Mesenchymal stem cell (in vitro differentiated cells and primary cell): ENCODE results near the gene TEAD4.
A peak's percentile ranks its signal among the peaks of the same experiment; 100 is the strongest.

ENCODE experiments used
- DNase-seq: peaks from one replicate; pipeline ENCODE4 v3.0.0-alpha.2; 2013
- H2AFZ ChIP-seq: one replicate; pipeline ENCODE4 v1.6.1; 2013; ENCODE audit warnings: low read depth, mild to moderate bottlenecking, control low read depth, inconsistent platforms, low read length, moderate library complexity
- H2AK5ac ChIP-seq: 2 replicates; pipeline ENCODE4 v1.6.1; 2013; ENCODE audit warnings: low read length, moderate library complexity, mild to moderate bottlenecking, inconsistent platforms; ENCODE audit not compliant: severe bottlenecking
- H2BK120ac ChIP-seq: one replicate; pipeline ENCODE4 v1.6.1; 2013; ENCODE audit warnings: low read depth, mild to moderate bottlenecking, inconsistent platforms, low read length, moderate library complexity
- H2BK12ac ChIP-seq, 2 experiments: one replicate each; pipeline ENCODE4 v1.6.1; 2013; ENCODE audit warnings: inconsistent platforms in 2 of 2, low read length in 2 of 2, mild to moderate bottlenecking in 2 of 2, moderate library complexity in 2 of 2, control low read depth in 1 of 2
- H2BK15ac ChIP-seq: one replicate; pipeline ENCODE4 v1.6.1; 2013; ENCODE audit warnings: mild to moderate bottlenecking, low read depth, inconsistent platforms; ENCODE audit not compliant: poor library complexity, severe bottlenecking
- H2BK5ac ChIP-seq: 2 replicates; pipeline ENCODE4 v1.6.1; 2013; ENCODE audit warnings: low read depth, mild to moderate bottlenecking, low read length, control low read depth, inconsistent platforms; ENCODE audit not compliant: poor library complexity, severe bottlenecking
- H3K14ac ChIP-seq, 2 experiments: one replicate each; pipeline ENCODE4 v1.6.1; 2013; ENCODE audit warnings: inconsistent platforms in 2 of 2, low read length in 2 of 2, control low read depth in 1 of 2, mild to moderate bottlenecking in 1 of 2, moderate library complexity in 1 of 2
- H3K18ac ChIP-seq, 2 experiments: one replicate each; pipeline ENCODE4 v1.6.1; 2013; ENCODE audit warnings: inconsistent platforms in 2 of 2, low read length in 2 of 2, control low read depth in 1 of 2, low read depth in 1 of 2, mild to moderate bottlenecking in 1 of 2
- H3K23ac ChIP-seq, 2 experiments: one replicate each; pipeline ENCODE4 v1.6.1; 2013; ENCODE audit warnings: inconsistent platforms in 2 of 2, low read length in 2 of 2, mild to moderate bottlenecking in 2 of 2, moderate library complexity in 2 of 2, control low read depth in 1 of 2
- H3K27ac ChIP-seq: 2 replicates; pipeline ENCODE4 v1.5.1; 2013; ENCODE audit warnings: mild to moderate bottlenecking, moderate library complexity, low read length, control low read depth, inconsistent platforms; ENCODE audit not compliant: poor library complexity, severe bottlenecking
- H3K27me3 ChIP-seq, 2 experiments: 2 replicates each; pipeline versions ENCODE4 v1.6.1 to v1.7.0; 2013; ENCODE audit warnings: low read length in 2 of 2, mild to moderate bottlenecking in 2 of 2, moderate library complexity in 2 of 2, control low read depth in 1 of 2, inconsistent platforms in 1 of 2; ENCODE audit not compliant: control insufficient read depth in 1 of 2, insufficient read depth in 1 of 2
- H3K36me3 ChIP-seq, 2 experiments: 2 replicates each; pipeline versions ENCODE4 v1.6.1 to v1.7.0; 2013; ENCODE audit warnings: low read length in 2 of 2, control low read depth in 1 of 2, inconsistent platforms in 1 of 2, low read depth in 1 of 2, mild to moderate bottlenecking in 1 of 2; ENCODE audit not compliant: insufficient read depth in 2 of 2, control insufficient read depth in 1 of 2
- H3K4ac ChIP-seq, 2 experiments: one replicate each; pipeline ENCODE4 v1.6.1; 2013; ENCODE audit warnings: inconsistent platforms in 2 of 2, low read length in 2 of 2, mild to moderate bottlenecking in 2 of 2, moderate library complexity in 2 of 2, control low read depth in 1 of 2, low read depth in 1 of 2
- H3K4me1 ChIP-seq: 2 replicates; pipeline ENCODE4 v1.6.1; 2013; ENCODE audit warnings: low read depth, low read length, control low read depth; ENCODE audit not compliant: control insufficient read depth, insufficient read depth
- H3K4me2 ChIP-seq: 2 replicates; pipeline ENCODE4 v1.6.1; 2013; ENCODE audit warnings: low read length, mild to moderate bottlenecking, inconsistent platforms; ENCODE audit not compliant: poor library complexity, severe bottlenecking
- H3K4me3 ChIP-seq, 2 experiments: 2 replicates each; pipeline versions ENCODE4 v1.5.1 to v1.7.0; 2013; ENCODE audit warnings: low read length in 2 of 2, mild to moderate bottlenecking in 2 of 2, control low read depth in 1 of 2, low read depth in 1 of 2; ENCODE audit not compliant: insufficient read depth in 1 of 2
- H3K79me1 ChIP-seq: replicated peaks from 2 replicates; pipeline ENCODE4 v1.6.1; 2013; ENCODE audit warnings: mild to moderate bottlenecking, control low read depth, low read length, inconsistent platforms; ENCODE audit not compliant: poor library complexity, severe bottlenecking
- H3K9ac ChIP-seq: 2 replicates; pipeline ENCODE4 v1.7.0; 2013; ENCODE audit warnings: mild to moderate bottlenecking, low read length, moderate library complexity
- H3K9me3 ChIP-seq: 2 replicates; pipeline ENCODE4 v1.7.0; 2013; ENCODE audit warnings: mild to moderate bottlenecking, low read length; ENCODE audit not compliant: control insufficient read depth
- H4K8ac ChIP-seq: one replicate; pipeline ENCODE4 v1.6.1; 2013; ENCODE audit warnings: inconsistent platforms, mild to moderate bottlenecking, low read length, moderate library complexity
- H4K91ac ChIP-seq: one replicate; pipeline ENCODE4 v1.6.1; 2013; ENCODE audit warnings: mild to moderate bottlenecking, low read length, inconsistent platforms
- WGBS: methylation state at CpG from one replicate; pipeline ENCODE4 v1.1.7; 2013; ENCODE audit warnings: mixed read lengths; 5-methylcytosine and 5-hydroxymethylcytosine counted together

The TEAD4 gene

DNA sequence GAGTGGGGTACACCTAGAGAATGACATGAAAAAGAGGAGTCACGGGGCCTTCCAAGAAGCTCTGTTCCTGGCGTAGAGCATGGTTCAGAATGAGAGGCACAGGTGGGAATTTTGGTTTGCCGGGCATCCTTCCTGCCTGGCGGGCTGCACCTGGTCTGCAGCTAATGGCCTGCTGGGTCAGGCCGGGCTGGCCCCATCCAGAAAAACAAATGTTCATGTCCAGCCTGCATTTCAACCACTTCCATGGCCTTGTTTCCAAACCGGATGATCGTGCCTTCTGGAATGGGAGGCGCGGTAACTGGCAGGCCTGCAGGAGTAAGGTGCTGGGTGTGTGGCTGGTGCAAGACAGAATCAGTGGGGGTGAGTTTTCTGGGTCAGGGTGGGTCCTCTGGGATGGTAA lies 14.4 kb downstream of the TEAD4 start:
- DNase-seq, result no peak
- H3K4me1 ChIP-seq, result peaks cover 10% of the 10 kb centered on the region
- no peak overlapping the region for H2AFZ ChIP-seq
- H3K23ac ChIP-seq, result peak overlapping the region in 1 of 2 experiments; percentile 14
- H3K27me3 ChIP-seq, result no peaks in the 10 kb centered on the region
- H3K14ac ChIP-seq, result no peak overlapping the region
- no peak overlapping the region for H3K27ac ChIP-seq
- H3K9ac ChIP-seq, result no peak overlapping the region
- H3K36me3 ChIP-seq, result peaks cover 0 to 17% of the 10 kb centered on the region in 2 experiments
- peaks cover 51% of the 10 kb centered on the region for H3K79me1 ChIP-seq
- H3K4me3 ChIP-seq, result no peak overlapping the region
- 97% methylated on average over 9 of the region's 9 CpGs for WGBS
- no peak overlapping the region for H3K4ac ChIP-seq
- no peak overlapping the region for H3K4me2 ChIP-seq
- H4K8ac ChIP-seq, result no peak overlapping the region
- no peak overlapping the region for H4K91ac ChIP-seq
- H2AK5ac ChIP-seq, result no peak overlapping the region
- no peak overlapping the region for H2BK120ac ChIP-seq
- H3K18ac ChIP-seq, result no peak overlapping the region
- H3K9me3 ChIP-seq, result no peaks in the 10 kb centered on the region
- H2BK15ac ChIP-seq, result no peak overlapping the region
- H2BK12ac ChIP-seq, result no peak overlapping the region
- no peak overlapping the region for H2BK5ac ChIP-seq

DNA sequence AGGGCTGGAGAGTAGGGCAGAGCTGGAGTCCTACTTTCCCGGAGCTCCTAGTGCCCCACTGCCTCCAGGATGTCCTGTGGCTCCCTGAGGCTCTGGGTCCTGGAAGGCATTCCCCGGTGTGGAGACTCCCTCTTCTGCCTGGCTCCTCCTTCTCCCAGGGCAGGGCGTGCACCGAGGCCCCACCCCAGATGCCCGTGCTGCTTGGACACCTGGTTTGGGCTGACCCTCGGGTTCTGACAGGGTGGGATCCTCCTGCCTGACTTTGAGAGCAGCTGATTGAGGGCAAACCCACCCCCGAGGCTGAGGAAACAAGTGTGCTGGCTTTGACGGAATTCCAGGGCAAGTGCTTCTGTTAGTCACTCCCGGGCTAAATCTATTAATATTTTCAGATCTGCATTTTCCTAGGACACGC lies 15.4 kb downstream of the TEAD4 start:
- Histone ChIP-seq H3K23ac (peak overlapping the region in 1 of 2 experiments; percentile 15), H3K36me3 (peaks cover 3 to 17% of the 10 kb centered on the region in 2 experiments), H3K27ac (no peak overlapping the region), H3K4me2 (no peak overlapping the region), H3K9me3 (no peaks in the 10 kb centered on the region), H2BK120ac (no peak overlapping the region), H4K8ac (no peak overlapping the region), H4K91ac (no peak overlapping the region), H3K4me1 (peaks cover 10% of the 10 kb centered on the region), H3K4me3 (peak overlapping the region; percentile 21 to 47), H2AK5ac (no peak overlapping the region), H2BK5ac (no peak overlapping the region), H2BK12ac (no peak overlapping the region), H2AFZ (no peak overlapping the region), H3K4ac (no peak overlapping the region), H3K79me1 (peaks cover 43% of the 10 kb centered on the region), H3K9ac (no peak overlapping the region), H2BK15ac (no peak overlapping the region), H3K27me3 (no peaks in the 10 kb centered on the region), H3K18ac (no peak overlapping the region), H3K14ac (peak overlapping the region in 1 of 2 experiments; percentile 66)
- WGBS, result 57% methylated on average over 8 of the region's 10 CpGs
- peak; percentile 27 for DNase-seq

DNA sequence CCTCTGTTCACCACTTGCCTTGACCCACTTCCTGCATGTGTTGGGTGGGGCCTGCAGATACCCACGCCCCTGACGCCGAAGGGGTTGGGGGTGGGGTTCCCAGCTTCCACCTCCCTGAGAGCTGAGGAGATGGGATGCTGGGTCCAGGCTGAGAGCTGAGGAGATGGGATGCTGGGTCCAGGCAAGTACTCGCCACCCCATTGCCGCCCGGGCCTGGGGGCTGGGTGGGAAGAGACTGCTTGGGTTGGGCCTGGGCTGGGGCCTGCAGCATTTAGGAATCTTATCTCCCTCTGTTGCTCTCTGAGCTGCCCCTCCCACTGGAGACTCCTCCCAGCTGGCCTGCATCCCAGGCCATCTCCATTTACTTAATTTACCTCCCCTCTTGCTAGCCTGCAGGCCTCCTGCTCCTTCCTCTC lies 17.4 kb downstream of the TEAD4 start:
- peaks cover 51% of the 10 kb centered on the region for H3K79me1 ChIP-seq
- no peak for DNase-seq
- peak overlapping the region; percentile 0 for H4K8ac ChIP-seq
- H3K9me3 ChIP-seq, result no peaks in the 10 kb centered on the region
- H2BK15ac ChIP-seq, result no peak overlapping the region
- H3K4me1 ChIP-seq, result peaks cover 5% of the 10 kb centered on the region
- no peak overlapping the region for H2BK5ac ChIP-seq
- H3K18ac ChIP-seq, result no peak overlapping the region
- H2AFZ ChIP-seq, result no peak overlapping the region
- H2BK12ac ChIP-seq, result no peak overlapping the region
- H3K27ac ChIP-seq, result no peak overlapping the region
- peaks cover 4 to 23% of the 10 kb centered on the region in 2 experiments for H3K36me3 ChIP-seq
- WGBS, result 79% methylated on average over 3 of the region's 6 CpGs
- no peak overlapping the region for H2BK120ac ChIP-seq
- H4K91ac ChIP-seq, result no peak overlapping the region
- H3K4ac ChIP-seq, result no peak overlapping the region
- no peak overlapping the region for H2AK5ac ChIP-seq
- H3K14ac ChIP-seq, result no peak overlapping the region
- no peak overlapping the region for H3K9ac ChIP-seq
- H3K4me3 ChIP-seq, result no peak overlapping the region
- H3K23ac ChIP-seq, result no peak overlapping the region
- no peak overlapping the region for H3K4me2 ChIP-seq
- no peaks in the 10 kb centered on the region for H3K27me3 ChIP-seq

DNA sequence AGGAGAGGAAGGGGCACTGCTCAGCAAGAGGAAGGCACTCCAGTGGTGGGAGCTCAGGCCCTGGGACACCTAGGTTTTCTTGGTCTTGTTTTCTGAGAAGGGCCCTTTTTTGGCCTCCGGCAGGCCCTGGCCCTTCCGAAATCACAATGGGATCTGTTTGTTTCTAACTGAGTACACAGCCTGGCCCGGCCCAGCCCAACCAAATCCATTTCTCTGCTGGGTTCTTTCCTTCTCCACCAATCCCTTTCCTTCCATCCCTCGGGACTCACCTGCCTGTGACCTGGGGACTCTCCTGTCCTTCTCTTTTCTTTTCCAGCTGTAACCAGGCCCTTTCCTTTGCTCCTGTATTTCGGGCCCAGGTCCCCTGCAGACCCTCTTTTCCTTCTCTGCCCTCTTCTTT lies 18.6 kb downstream of the TEAD4 start:
- no peaks in the 10 kb centered on the region for H3K27me3 ChIP-seq
- H4K8ac ChIP-seq, result no peak overlapping the region
- H4K91ac ChIP-seq, result no peak overlapping the region
- H2BK120ac ChIP-seq, result no peak overlapping the region
- no peak overlapping the region for H2AFZ ChIP-seq
- H3K23ac ChIP-seq, result no peak overlapping the region
- H2AK5ac ChIP-seq, result no peak overlapping the region
- H3K14ac ChIP-seq, result no peak overlapping the region
- no peak overlapping the region for H3K4ac ChIP-seq
- H3K9me3 ChIP-seq, result no peaks in the 10 kb centered on the region
- no peak overlapping the region for H2BK15ac ChIP-seq
- H2BK5ac ChIP-seq, result no peak overlapping the region
- DNase-seq, result no peak
- no peak overlapping the region for H3K18ac ChIP-seq
- H2BK12ac ChIP-seq, result no peak overlapping the region
- H3K4me2 ChIP-seq, result no peak overlapping the region
- peaks cover 5% of the 10 kb centered on the region for H3K4me1 ChIP-seq
- peaks cover 4 to 29% of the 10 kb centered on the region in 2 experiments for H3K36me3 ChIP-seq
- H3K27ac ChIP-seq, result no peak overlapping the region
- H3K4me3 ChIP-seq, result no peak overlapping the region
- H3K9ac ChIP-seq, result no peak overlapping the region
- WGBS, result 95% methylated on average over 4 of the region's 5 CpGs
- peaks cover 58% of the 10 kb centered on the region for H3K79me1 ChIP-seq
